ENCODE measurements around the gene KCNQ1OT1. TPM values are rescaled to one million over a fixed set of nuclear protein-coding genes. Genes with fewer than 3 reads are reported as not detected.
A peak's percentile ranks its signal among the peaks of the same experiment; 100 is the strongest.

KCNQ1OT1 gene
- total RNA-seq, 1 donor from 2014 or later, result 6.8 TPM

DNA sequence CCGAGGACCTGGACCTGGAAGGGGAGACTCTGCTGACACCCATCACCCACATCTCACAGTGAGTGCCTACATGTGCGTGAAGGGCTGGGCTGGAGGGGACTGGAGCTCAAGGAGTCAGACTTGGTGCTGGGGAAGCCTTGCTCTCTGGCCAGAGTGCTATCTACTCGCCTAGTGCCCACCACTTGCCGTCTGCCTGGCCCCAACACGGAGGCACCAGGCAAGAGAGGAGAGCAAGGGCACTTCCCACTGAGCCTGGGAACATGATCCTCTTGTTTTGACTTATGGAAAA lies 37.8 kb downstream of the KCNQ1OT1 start:
- Histone ChIP-seq H3K9ac (ENCODE audit: low read depth in 1 of 3, low read length in 3 of 3) (no peak overlapping the region), H3K4me3 (ENCODE audit: low read length in 3 of 3) (no peak overlapping the region), H3K27me3 (ENCODE audit: control insufficient read depth in 3 of 3, insufficient read depth in 3 of 3, low read length in 3 of 3) (no peaks in the 10 kb centered on the region), H3K4me1 (ENCODE audit: control insufficient read depth in 3 of 3, insufficient read depth in 3 of 3, low read length in 3 of 3) (peaks cover 6 to 18% (median 11%) of the 10 kb centered on the region in 3 donors), H3K9me3 (ENCODE audit: control insufficient read depth in 3 of 3, low read length in 3 of 3) (peaks cover 0 to 5% (median 4%) of the 10 kb centered on the region in 3 donors), H3K27ac (ENCODE audit: low read depth, low read length) (no peak overlapping the region), H3K36me3 (ENCODE audit: control insufficient read depth in 3 of 3, insufficient read depth in 3 of 3, low read length in 3 of 3) (peaks cover 0 to 5% (median 3%) of the 10 kb centered on the region in 3 donors)

GRCh38 chr11:2661173-2662023 lies 38.4 kb downstream of the KCNQ1OT1 start:
- Histone ChIP-seq H3K27me3 (ENCODE audit: control insufficient read depth in 3 of 3, insufficient read depth in 3 of 3, low read length in 3 of 3) (no peaks in the 10 kb centered on the region), H3K36me3 (ENCODE audit: control insufficient read depth in 3 of 3, insufficient read depth in 3 of 3, low read length in 3 of 3) (peaks cover 0 to 5% (median 3%) of the 10 kb centered on the region in 3 donors), H3K9me3 (ENCODE audit: control insufficient read depth in 3 of 3, low read length in 3 of 3) (peaks cover 0 to 5% (median 4%) of the 10 kb centered on the region in 3 donors), H3K4me3 (ENCODE audit: low read length in 3 of 3) (no peak overlapping the region), H3K4me1 (ENCODE audit: control insufficient read depth in 3 of 3, insufficient read depth in 3 of 3, low read length in 3 of 3) (peaks cover 5 to 18% (median 9%) of the 10 kb centered on the region in 3 donors), H3K27ac (ENCODE audit: low read depth, low read length) (no peak overlapping the region), H3K9ac (ENCODE audit: low read depth in 1 of 3, low read length in 3 of 3) (no peak overlapping the region)

DNA sequence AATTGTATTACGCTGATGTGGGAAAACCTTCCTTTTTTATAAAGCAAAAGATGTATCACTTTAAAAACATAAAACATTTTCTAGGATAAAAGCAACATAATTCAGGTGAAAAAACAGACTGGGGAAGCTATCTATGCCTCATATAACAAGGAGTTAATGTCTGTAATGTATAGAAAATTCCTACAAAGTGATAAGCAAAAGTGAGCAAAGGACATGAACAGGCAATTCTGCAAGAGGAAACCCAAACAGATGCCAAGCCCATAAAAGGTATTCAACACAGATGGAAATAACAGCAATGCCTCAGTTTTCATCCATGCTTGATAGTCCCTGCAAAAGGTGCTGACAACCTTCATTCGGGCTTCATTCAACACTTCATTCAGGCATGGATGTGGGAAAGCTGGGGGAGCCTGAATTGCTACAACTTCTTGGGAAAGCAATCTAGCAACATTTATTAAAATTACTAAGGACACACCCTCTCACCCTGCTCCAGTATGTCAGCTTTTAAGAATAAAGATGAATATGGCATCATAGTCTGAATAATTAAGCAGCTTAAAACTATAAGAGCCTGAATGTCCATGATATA lies 39.3 kb downstream of the KCNQ1OT1 start:
- peaks cover 0 to 5% (median 3%) of the 10 kb centered on the region in 3 donors for H3K36me3 ChIP-seq (ENCODE audit: control insufficient read depth in 3 of 3, insufficient read depth in 3 of 3, low read length in 3 of 3)
- peaks cover 4 to 18% (median 5%) of the 10 kb centered on the region in 3 donors for H3K4me1 ChIP-seq (ENCODE audit: control insufficient read depth in 3 of 3, insufficient read depth in 3 of 3, low read length in 3 of 3)
- no peak overlapping the region for H3K27ac ChIP-seq (ENCODE audit: low read depth, low read length)
- peaks cover 0 to 5% (median 4%) of the 10 kb centered on the region in 3 donors for H3K9me3 ChIP-seq (ENCODE audit: control insufficient read depth in 3 of 3, low read length in 3 of 3)
- no peaks in the 10 kb centered on the region for H3K27me3 ChIP-seq (ENCODE audit: control insufficient read depth in 3 of 3, insufficient read depth in 3 of 3, low read length in 3 of 3)
- no peak overlapping the region for H3K4me3 ChIP-seq (ENCODE audit: low read length in 3 of 3)
- no peak overlapping the region for H3K9ac ChIP-seq (ENCODE audit: low read depth in 1 of 3, low read length in 3 of 3)

DNA sequence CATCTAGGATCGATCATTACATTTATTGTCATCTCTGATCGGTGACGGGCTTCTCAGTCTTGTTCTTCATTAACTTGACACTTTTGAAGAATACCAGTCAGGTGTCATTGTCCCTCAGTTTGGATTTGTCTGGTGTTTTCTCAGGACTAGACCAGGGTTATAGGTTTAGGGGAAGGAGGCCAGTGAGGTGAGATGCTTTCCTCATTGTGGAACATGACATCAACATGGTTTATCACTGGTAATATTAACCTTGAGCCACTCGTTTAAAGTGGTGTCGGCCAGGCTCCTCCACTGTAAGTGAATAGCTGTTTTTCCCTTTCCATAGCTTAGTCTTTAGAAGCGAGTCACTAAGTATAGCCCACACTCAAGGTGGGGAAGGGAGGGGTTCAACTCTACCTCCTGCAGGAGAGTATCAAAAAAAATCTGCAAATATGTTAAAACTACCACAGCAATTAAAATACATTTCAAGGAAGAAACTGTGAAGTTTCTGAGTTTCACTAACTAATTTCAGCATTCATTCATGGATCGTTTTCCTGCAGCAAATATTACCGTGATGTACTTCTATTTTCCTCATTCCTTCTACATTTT lies 42.0 kb downstream of the KCNQ1OT1 start:
- Histone ChIP-seq H3K4me1 (ENCODE audit: control insufficient read depth in 3 of 3, insufficient read depth in 3 of 3, low read length in 3 of 3) (peaks cover 24 to 37% (median 25%) of the 10 kb centered on the region in 3 donors), H3K4me3 (ENCODE audit: low read length in 3 of 3) (no peak overlapping the region), H3K9me3 (ENCODE audit: control insufficient read depth in 3 of 3, low read length in 3 of 3) (peaks cover 0 to 5% (median 5%) of the 10 kb centered on the region in 3 donors), H3K9ac (ENCODE audit: low read depth in 1 of 3, low read length in 3 of 3) (no peak overlapping the region), H3K27me3 (ENCODE audit: control insufficient read depth in 3 of 3, insufficient read depth in 3 of 3, low read length in 3 of 3) (no peaks in the 10 kb centered on the region), H3K27ac (ENCODE audit: low read depth, low read length) (no peak overlapping the region), H3K36me3 (ENCODE audit: control insufficient read depth in 3 of 3, insufficient read depth in 3 of 3, low read length in 3 of 3) (peaks cover 0 to 2% (median 2%) of the 10 kb centered on the region in 3 donors)

- H3K27me3 ChIP-seq (ENCODE audit: control insufficient read depth in 3 of 3, insufficient read depth in 3 of 3, low read length in 3 of 3), result no peaks in the 10 kb centered on the region
- H3K4me1 ChIP-seq (ENCODE audit: control insufficient read depth in 3 of 3, insufficient read depth in 3 of 3, low read length in 3 of 3), result peaks cover 24 to 33% (median 25%) of the 10 kb centered on the region in 3 donors
- no peak overlapping the region for H3K4me3 ChIP-seq (ENCODE audit: low read length in 3 of 3)
- peaks cover 0 to 7% (median 5%) of the 10 kb centered on the region in 3 donors for H3K9me3 ChIP-seq (ENCODE audit: control insufficient read depth in 3 of 3, low read length in 3 of 3)
- peaks cover 0 to 2% (median 0%) of the 10 kb centered on the region in 3 donors for H3K36me3 ChIP-seq (ENCODE audit: control insufficient read depth in 3 of 3, insufficient read depth in 3 of 3, low read length in 3 of 3)
- no peak overlapping the region for H3K9ac ChIP-seq (ENCODE audit: low read depth in 1 of 3, low read length in 3 of 3)
- no peak overlapping the region for H3K27ac ChIP-seq (ENCODE audit: low read depth, low read length)
Observed at GRCh38 chr11:2656859-2657258, 42.9 kb downstream of the KCNQ1OT1 start.

- H3K9ac ChIP-seq (ENCODE audit: low read depth in 1 of 3, low read length in 3 of 3), result no peak overlapping the region
- peaks cover 0 to 2% (median 0%) of the 10 kb centered on the region in 3 donors for H3K36me3 ChIP-seq (ENCODE audit: control insufficient read depth in 3 of 3, insufficient read depth in 3 of 3, low read length in 3 of 3)
- no peak overlapping the region for H3K27ac ChIP-seq (ENCODE audit: low read depth, low read length)
- no peaks in the 10 kb centered on the region for H3K27me3 ChIP-seq (ENCODE audit: control insufficient read depth in 3 of 3, insufficient read depth in 3 of 3, low read length in 3 of 3)
- peaks cover 24 to 33% (median 25%) of the 10 kb centered on the region in 3 donors for H3K4me1 ChIP-seq (ENCODE audit: control insufficient read depth in 3 of 3, insufficient read depth in 3 of 3, low read length in 3 of 3)
- H3K4me3 ChIP-seq (ENCODE audit: low read length in 3 of 3), result no peak overlapping the region
- peaks cover 2 to 12% (median 5%) of the 10 kb centered on the region in 3 donors for H3K9me3 ChIP-seq (ENCODE audit: control insufficient read depth in 3 of 3, low read length in 3 of 3)
Observed at GRCh38 chr11:2655834-2656622, 43.8 kb downstream of the KCNQ1OT1 start.

GRCh38 chr11:2655016-2655719 lies 44.6 kb downstream of the KCNQ1OT1 start:
- Histone ChIP-seq H3K27ac (ENCODE audit: low read depth, low read length) (no peak overlapping the region), H3K4me3 (ENCODE audit: low read length in 3 of 3) (no peak overlapping the region), H3K27me3 (ENCODE audit: control insufficient read depth in 3 of 3, insufficient read depth in 3 of 3, low read length in 3 of 3) (no peaks in the 10 kb centered on the region), H3K9ac (ENCODE audit: low read depth in 1 of 3, low read length in 3 of 3) (no peak overlapping the region), H3K4me1 (ENCODE audit: control insufficient read depth in 3 of 3, insufficient read depth in 3 of 3, low read length in 3 of 3) (peaks cover 24 to 33% (median 25%) of the 10 kb centered on the region in 3 donors), H3K36me3 (ENCODE audit: control insufficient read depth in 3 of 3, insufficient read depth in 3 of 3, low read length in 3 of 3) (peaks cover 0 to 2% (median 0%) of the 10 kb centered on the region in 3 donors), H3K9me3 (ENCODE audit: control insufficient read depth in 3 of 3, low read length in 3 of 3) (peaks cover 5 to 11% (median 7%) of the 10 kb centered on the region in 3 donors)

DNA sequence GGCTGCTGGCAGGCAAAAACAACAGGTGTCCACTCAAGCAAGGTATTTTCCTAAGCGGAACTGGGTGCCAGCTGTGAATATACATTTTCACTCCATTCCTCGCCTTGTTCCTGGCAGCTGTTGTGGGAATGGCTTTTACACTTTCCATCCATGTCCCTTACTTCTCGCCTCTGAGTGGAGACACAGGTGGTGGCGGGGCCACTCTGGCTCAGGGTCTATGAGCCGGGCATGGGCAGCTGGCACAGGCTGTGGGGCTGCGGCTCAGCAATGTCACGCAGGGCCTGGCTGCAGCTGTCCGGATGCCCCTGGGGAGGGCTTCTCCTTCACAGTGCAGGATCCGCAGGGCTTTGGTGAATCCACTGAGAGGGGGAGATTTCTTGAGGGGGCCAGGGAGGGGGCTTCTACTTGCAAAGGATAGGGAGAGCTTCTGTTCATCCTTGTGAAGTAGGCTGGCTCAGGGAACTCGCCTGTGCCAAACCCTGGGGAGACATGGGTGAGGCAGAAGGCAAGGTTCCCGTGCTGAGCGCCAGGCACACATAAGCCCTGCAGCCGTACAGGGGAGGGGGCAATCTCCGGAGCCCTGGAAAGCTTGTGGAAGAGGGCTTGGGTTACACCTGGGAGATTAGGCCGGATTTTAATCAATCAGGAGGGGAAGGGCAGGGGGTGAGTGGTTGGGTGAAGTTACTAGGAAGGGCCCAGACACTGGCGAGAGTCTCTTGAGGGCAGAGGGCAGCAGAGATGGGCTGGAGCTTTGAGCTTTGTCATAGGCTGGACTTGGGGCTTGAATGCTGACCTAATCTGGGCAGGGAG lies 45.7 kb downstream of the KCNQ1OT1 start:
- peaks cover 12 to 14% (median 13%) of the 10 kb centered on the region in 3 donors for H3K9me3 ChIP-seq (ENCODE audit: control insufficient read depth in 3 of 3, low read length in 3 of 3)
- H3K27ac ChIP-seq (ENCODE audit: low read depth, low read length), result peak overlapping the region; percentile 41
- H3K4me1 ChIP-seq (ENCODE audit: control insufficient read depth in 3 of 3, insufficient read depth in 3 of 3, low read length in 3 of 3), result peaks cover 24 to 32% (median 25%) of the 10 kb centered on the region in 3 donors
- no peaks in the 10 kb centered on the region for H3K36me3 ChIP-seq (ENCODE audit: control insufficient read depth in 3 of 3, insufficient read depth in 3 of 3, low read length in 3 of 3)
- no peaks in the 10 kb centered on the region for H3K27me3 ChIP-seq (ENCODE audit: control insufficient read depth in 3 of 3, insufficient read depth in 3 of 3, low read length in 3 of 3)
- peak overlapping the region in 2 of 3 donors; percentile 36 to 50 for H3K9ac ChIP-seq (ENCODE audit: low read depth in 1 of 3, low read length in 3 of 3)
- H3K4me3 ChIP-seq (ENCODE audit: low read length in 3 of 3), result peak overlapping the region in 2 of 3 donors; percentile 1 to 45

Data from skeletal muscle tissue (tissue), 4 donors.